Measurements from ENCODE around the gene RNF125. TPM values are rescaled to one million over a fixed set of nuclear protein-coding genes. Genes with fewer than 3 reads are reported as not detected.

Gene RNF125
- polyA plus RNA-seq, 1 donor, result 11.7 TPM

DNA sequence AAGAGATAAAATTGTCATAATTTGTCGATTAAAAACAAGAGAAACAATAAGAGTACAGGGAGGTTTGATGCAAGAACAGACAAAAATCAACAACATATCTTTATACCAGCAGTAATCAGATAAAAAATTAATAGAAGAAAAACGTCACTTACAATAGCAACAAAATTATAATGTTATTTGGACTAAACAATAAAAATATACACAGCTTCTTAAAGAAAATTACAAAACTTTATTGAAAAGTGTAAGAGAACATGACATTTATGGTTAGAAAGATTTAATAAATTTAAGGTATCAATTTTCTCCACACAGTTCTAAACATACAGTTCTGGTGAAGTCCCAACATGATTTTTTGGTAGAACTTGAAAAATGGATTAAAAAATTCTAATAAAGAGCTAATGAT, 85.9 kb downstream of the RNF125 start:
- H3K27ac ChIP-seq (ENCODE audit: low read length), result no peak overlapping the region
- H3K4me3 ChIP-seq (ENCODE audit: low read length), result no peak overlapping the region
- H3K27me3 ChIP-seq (ENCODE audit: control insufficient read depth, insufficient read depth, low read length), result no peaks in the 10 kb centered on the region
- H3K9me3 ChIP-seq (ENCODE audit: control insufficient read depth, low read depth, low read length), result no peaks in the 10 kb centered on the region
- peaks cover 10% of the 10 kb centered on the region for H3K36me3 ChIP-seq (ENCODE audit: control insufficient read depth, insufficient read depth, low read length)
- 94% methylated on average over 2 of the region's 2 CpGs for WGBS (ENCODE audit: insufficient coverage, low lambda C conversion rate)
- H3K4me1 ChIP-seq (ENCODE audit: control insufficient read depth, insufficient read depth, low read length), result no peaks in the 10 kb centered on the region
- no peak for DNase-seq

DNA sequence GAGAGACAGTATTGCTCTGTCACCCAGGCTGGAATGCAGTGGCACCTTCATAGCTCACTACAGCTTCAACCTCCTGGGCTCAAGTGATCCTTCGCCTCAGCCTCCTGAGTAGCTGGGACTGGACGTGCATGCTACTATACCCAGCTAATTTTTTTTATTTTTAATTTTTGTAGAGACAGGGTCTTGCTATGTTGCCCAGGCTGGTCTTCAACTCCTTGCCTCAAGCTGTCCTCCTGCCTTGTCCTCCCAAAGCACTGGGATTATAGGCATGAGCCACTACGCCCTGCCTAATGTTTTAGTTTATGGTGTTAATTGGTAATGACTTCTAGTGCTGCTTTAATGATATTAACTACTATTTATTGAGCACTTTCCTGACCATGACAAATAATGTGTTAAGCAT, 91.4 kb downstream of the RNF125 start:
- Histone ChIP-seq H3K4me3 (ENCODE audit: low read length) (no peak overlapping the region), H3K4me1 (ENCODE audit: control insufficient read depth, insufficient read depth, low read length) (peaks cover 4% of the 10 kb centered on the region), H3K36me3 (ENCODE audit: control insufficient read depth, insufficient read depth, low read length) (peaks cover 18% of the 10 kb centered on the region), H3K27me3 (ENCODE audit: control insufficient read depth, insufficient read depth, low read length) (no peaks in the 10 kb centered on the region), H3K9me3 (ENCODE audit: control insufficient read depth, low read depth, low read length) (no peaks in the 10 kb centered on the region), H3K27ac (ENCODE audit: low read length) (no peak overlapping the region)
- no peak for DNase-seq
- WGBS (ENCODE audit: insufficient coverage, low lambda C conversion rate), result no CpG with 5 or more reads among the region's 3 CpGs

DNA sequence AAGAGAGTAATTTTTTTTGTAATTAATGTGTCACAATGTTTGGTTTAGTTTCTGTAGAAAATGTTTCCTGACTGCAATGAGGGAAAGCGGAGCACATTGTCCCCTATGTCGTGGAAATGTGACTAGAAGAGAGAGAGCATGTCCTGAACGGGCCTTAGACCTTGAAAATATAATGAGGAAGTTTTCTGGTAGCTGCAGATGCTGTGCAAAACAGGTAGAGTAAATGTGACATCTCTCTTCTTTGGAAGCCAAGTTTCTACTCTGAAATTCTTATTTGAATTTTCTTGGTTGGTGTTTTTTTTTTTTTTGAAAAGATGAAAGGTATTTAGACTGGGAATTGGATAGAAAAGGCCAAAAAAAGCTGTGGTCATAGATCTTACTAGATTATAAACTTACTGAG, 93.1 kb downstream of the RNF125 start:
- peaks cover 34% of the 10 kb centered on the region for H3K36me3 ChIP-seq (ENCODE audit: control insufficient read depth, insufficient read depth, low read length)
- peaks cover 4% of the 10 kb centered on the region for H3K4me1 ChIP-seq (ENCODE audit: control insufficient read depth, insufficient read depth, low read length)
- no CpG with 5 or more reads among the region's 3 CpGs for WGBS (ENCODE audit: insufficient coverage, low lambda C conversion rate)
- no peak overlapping the region for H3K27ac ChIP-seq (ENCODE audit: low read length)
- H3K9me3 ChIP-seq (ENCODE audit: control insufficient read depth, low read depth, low read length), result no peaks in the 10 kb centered on the region
- DNase-seq, result no peak
- no peaks in the 10 kb centered on the region for H3K27me3 ChIP-seq (ENCODE audit: control insufficient read depth, insufficient read depth, low read length)
- H3K4me3 ChIP-seq (ENCODE audit: low read length), result no peak overlapping the region

DNA sequence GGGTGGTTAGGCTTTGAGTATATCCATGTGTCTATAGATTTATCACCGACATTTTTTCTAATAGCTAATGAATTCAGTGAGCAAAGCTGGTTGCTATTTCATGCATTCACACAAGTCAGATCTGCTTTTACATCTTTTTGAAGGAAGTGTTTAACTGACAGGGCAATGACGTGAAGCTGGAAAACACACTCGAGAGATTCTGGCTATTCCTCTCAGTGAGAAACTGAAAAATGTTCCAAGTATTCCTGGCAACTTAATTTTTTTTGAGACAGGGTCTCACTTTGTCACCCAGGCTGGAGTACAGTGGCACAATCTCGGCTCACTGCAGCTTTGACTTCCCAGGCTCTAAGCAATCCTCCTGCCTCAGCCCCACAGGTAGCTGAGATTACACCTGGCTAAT, 94.2 kb downstream of the RNF125 start:
- Histone ChIP-seq H3K9me3 (ENCODE audit: control insufficient read depth, low read depth, low read length) (no peaks in the 10 kb centered on the region), H3K36me3 (ENCODE audit: control insufficient read depth, insufficient read depth, low read length) (peaks cover 38% of the 10 kb centered on the region), H3K4me1 (ENCODE audit: control insufficient read depth, insufficient read depth, low read length) (peaks cover 4% of the 10 kb centered on the region), H3K27me3 (ENCODE audit: control insufficient read depth, insufficient read depth, low read length) (no peaks in the 10 kb centered on the region), H3K27ac (ENCODE audit: low read length) (no peak overlapping the region), H3K4me3 (ENCODE audit: low read length) (no peak overlapping the region)
- WGBS (ENCODE audit: insufficient coverage, low lambda C conversion rate), result 100% methylated on average over 1 of the region's 4 CpGs
- no peak for DNase-seq

DNA sequence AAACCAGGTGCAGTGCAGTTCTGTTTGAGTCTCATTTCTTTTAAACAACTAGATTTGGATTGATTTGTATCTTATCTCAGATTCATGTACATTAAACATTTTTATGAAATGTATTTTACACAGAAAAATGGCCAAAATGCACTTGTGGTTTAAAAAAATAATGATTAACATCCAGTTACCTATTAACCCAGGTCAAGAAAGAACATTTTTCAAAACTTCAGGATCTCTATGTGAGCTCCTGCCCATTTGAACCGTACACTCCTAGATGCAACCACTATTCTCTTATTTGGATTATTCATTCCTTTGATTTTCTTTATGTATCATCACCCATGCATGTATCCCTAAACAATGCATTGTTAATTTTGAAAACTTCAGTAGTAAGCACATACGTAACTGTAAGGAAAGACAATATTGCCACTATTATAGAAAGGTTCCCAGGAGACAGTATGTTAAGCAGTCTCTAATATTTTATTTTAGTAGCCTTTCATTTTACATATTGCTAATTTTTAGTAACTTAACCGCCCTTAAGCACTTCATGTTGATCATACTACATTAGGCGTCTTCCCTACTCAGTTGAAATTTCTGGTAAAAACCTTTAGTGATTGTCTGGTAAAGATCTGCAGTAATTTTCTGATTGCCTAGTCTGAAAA, 95.8 kb downstream of the RNF125 start:
- WGBS (ENCODE audit: insufficient coverage, low lambda C conversion rate), result 46% methylated on average over 2 of the region's 4 CpGs
- no peak overlapping the region for H3K4me3 ChIP-seq (ENCODE audit: low read length)
- H3K4me1 ChIP-seq (ENCODE audit: control insufficient read depth, insufficient read depth, low read length), result peaks cover 4% of the 10 kb centered on the region
- H3K36me3 ChIP-seq (ENCODE audit: control insufficient read depth, insufficient read depth, low read length), result peaks cover 36% of the 10 kb centered on the region
- no peak overlapping the region for H3K27ac ChIP-seq (ENCODE audit: low read length)
- DNase-seq, result no peak
- no peaks in the 10 kb centered on the region for H3K9me3 ChIP-seq (ENCODE audit: control insufficient read depth, low read depth, low read length)
- H3K27me3 ChIP-seq (ENCODE audit: control insufficient read depth, insufficient read depth, low read length), result no peaks in the 10 kb centered on the region

DNA sequence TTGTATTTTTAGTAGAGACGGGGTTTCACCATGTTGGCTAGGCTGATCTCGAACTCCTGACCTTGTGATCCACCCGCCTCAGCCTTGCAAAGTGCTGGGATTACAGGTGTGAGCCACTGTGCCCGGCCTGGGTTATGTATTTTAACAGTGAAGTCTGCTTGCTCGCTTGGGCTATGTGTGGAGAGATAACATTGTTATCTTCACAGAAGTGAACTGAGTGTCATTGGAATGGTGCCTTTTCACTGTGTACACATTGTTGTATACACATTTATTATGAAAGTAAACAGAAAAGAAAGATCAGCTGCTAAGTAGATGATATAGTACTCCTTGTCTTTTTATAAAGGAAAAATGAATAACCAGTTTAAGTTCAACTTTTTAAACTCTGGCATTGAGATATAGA, 103.4 kb downstream of the RNF125 start:
- Histone ChIP-seq H3K9me3 (ENCODE audit: control insufficient read depth, low read depth, low read length) (no peaks in the 10 kb centered on the region), H3K4me3 (ENCODE audit: low read length) (no peak overlapping the region), H3K36me3 (ENCODE audit: control insufficient read depth, insufficient read depth, low read length) (peaks cover 25% of the 10 kb centered on the region), H3K4me1 (ENCODE audit: control insufficient read depth, insufficient read depth, low read length) (no peaks in the 10 kb centered on the region), H3K27me3 (ENCODE audit: control insufficient read depth, insufficient read depth, low read length) (no peaks in the 10 kb centered on the region), H3K27ac (ENCODE audit: low read length) (no peak overlapping the region)
- no peak for DNase-seq
- no CpG with 5 or more reads among the region's 5 CpGs for WGBS (ENCODE audit: insufficient coverage, low lambda C conversion rate)

Other genes with a start within 250 kb of the RNF125 start
- 38.5 TPM for gene TRAPPC8, start 75.7 kb upstream of the RNF125 start, polyA plus RNA-seq
- 33.7 TPM for gene RNF138, start 73.0 kb downstream of the RNF125 start, polyA plus RNA-seq
- 0.45 TPM for gene MEP1B, start 171.2 kb downstream of the RNF125 start, polyA plus RNA-seq

Measured in large intestine (tissue), 3 donors.